ENCODE results near the gene FBLIM1. TPM values are rescaled to one million over a fixed set of nuclear protein-coding genes. Genes with fewer than 3 reads are reported as not detected.

Gene FBLIM1
- total RNA-seq, 1 donor from 2014 or later: 198 TPM

DNA sequence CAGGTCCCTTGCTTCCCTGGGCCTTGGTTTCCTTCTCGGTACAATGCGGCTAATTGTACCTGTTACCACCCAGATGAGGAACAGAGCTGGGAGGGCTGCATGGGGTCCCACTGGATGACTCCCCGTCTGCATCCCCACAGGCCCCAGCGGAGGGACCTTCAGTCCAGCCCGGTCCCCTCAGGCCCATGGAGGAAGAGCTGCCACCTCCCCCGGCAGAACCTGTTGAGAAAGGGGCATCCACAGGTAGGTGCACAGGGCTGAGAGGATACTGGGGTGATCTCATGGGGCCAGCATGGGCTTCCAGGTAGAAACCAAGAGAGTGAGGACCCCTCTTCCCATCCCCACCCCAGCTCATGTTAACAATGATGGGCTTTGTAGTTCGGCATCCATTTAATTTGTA, 9.8 kb downstream of the FBLIM1 start:
- peaks cover 48% of the 10 kb centered on the region for H3K36me3 Mint-ChIP-seq (ENCODE audit: low read depth, unreplicated experiment)
- H3K4me1 Mint-ChIP-seq (ENCODE audit: unreplicated experiment): peaks cover 12% of the 10 kb centered on the region
- no peak for DNase-seq (ENCODE audit: low spot score)
- peaks cover 10% of the 10 kb centered on the region for H3K27me3 Mint-ChIP-seq (ENCODE audit: unreplicated experiment)
- no peaks in the 10 kb centered on the region for H3K9me3 Mint-ChIP-seq (ENCODE audit: unreplicated experiment)
- H3K4me3 Mint-ChIP-seq (ENCODE audit: unreplicated experiment): no peak overlapping the region
- no peak overlapping the region for H3K27ac Mint-ChIP-seq (ENCODE audit: unreplicated experiment)
- TF ChIP-seq, protein P1, sequence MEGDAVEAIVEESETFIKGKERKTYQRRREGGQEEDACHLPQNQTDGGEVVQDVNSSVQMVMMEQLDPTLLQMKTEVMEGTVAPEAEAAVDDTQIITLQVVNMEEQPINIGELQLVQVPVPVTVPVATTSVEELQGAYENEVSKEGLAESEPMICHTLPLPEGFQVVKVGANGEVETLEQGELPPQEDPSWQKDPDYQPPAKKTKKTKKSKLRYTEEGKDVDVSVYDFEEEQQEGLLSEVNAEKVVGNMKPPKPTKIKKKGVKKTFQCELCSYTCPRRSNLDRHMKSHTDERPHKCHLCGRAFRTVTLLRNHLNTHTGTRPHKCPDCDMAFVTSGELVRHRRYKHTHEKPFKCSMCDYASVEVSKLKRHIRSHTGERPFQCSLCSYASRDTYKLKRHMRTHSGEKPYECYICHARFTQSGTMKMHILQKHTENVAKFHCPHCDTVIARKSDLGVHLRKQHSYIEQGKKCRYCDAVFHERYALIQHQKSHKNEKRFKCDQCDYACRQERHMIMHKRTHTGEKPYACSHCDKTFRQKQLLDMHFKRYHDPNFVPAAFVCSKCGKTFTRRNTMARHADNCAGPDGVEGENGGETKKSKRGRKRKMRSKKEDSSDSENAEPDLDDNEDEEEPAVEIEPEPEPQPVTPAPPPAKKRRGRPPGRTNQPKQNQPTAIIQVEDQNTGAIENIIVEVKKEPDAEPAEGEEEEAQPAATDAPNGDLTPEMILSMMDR (IDR thresholded peaks at IDR 0.05; ENCODE audit: unreplicated experiment): no peak

GRCh38 chr1:15770313-15770962, 11.8 kb downstream of the FBLIM1 start:
- TF ChIP-seq, protein P1 (IDR thresholded peaks at IDR 0.05; ENCODE audit: unreplicated experiment): no peak
- no peak for DNase-seq (ENCODE audit: low spot score)
- Mint-ChIP-seq H3K4me1 (ENCODE audit: unreplicated experiment) (peaks cover 3% of the 10 kb centered on the region), H3K36me3 (ENCODE audit: low read depth, unreplicated experiment) (peaks cover 40% of the 10 kb centered on the region), H3K4me3 (ENCODE audit: unreplicated experiment) (no peak overlapping the region), H3K27ac (ENCODE audit: unreplicated experiment) (no peak overlapping the region), H3K27me3 (ENCODE audit: unreplicated experiment) (peaks cover 3% of the 10 kb centered on the region), H3K9me3 (ENCODE audit: unreplicated experiment) (no peaks in the 10 kb centered on the region)

GRCh38 chr1:15771836-15772515, 13.4 kb downstream of the FBLIM1 start:
- no peak for DNase-seq (ENCODE audit: low spot score)
- Mint-ChIP-seq H3K4me1 (ENCODE audit: unreplicated experiment) (peaks cover 1% of the 10 kb centered on the region), H3K27ac (ENCODE audit: unreplicated experiment) (no peak overlapping the region), H3K9me3 (ENCODE audit: unreplicated experiment) (no peaks in the 10 kb centered on the region), H3K27me3 (ENCODE audit: unreplicated experiment) (peaks cover 3% of the 10 kb centered on the region), H3K4me3 (ENCODE audit: unreplicated experiment) (peak overlapping the region; percentile 63), H3K36me3 (ENCODE audit: low read depth, unreplicated experiment) (peaks cover 40% of the 10 kb centered on the region)
- TF ChIP-seq, protein P1 (IDR thresholded peaks at IDR 0.05; ENCODE audit: unreplicated experiment): no peak

GRCh38 chr1:15775706-15776105, 17.1 kb downstream of the FBLIM1 start:
- H3K9me3 Mint-ChIP-seq (ENCODE audit: unreplicated experiment): no peaks in the 10 kb centered on the region
- H3K27me3 Mint-ChIP-seq (ENCODE audit: unreplicated experiment): peaks cover 5% of the 10 kb centered on the region
- no peak overlapping the region for H3K4me3 Mint-ChIP-seq (ENCODE audit: unreplicated experiment)
- H3K4me1 Mint-ChIP-seq (ENCODE audit: unreplicated experiment): peaks cover 18% of the 10 kb centered on the region
- peaks cover 51% of the 10 kb centered on the region for H3K36me3 Mint-ChIP-seq (ENCODE audit: low read depth, unreplicated experiment)
- H3K27ac Mint-ChIP-seq (ENCODE audit: unreplicated experiment): no peak overlapping the region
- no peak for DNase-seq (ENCODE audit: low spot score)
- TF ChIP-seq, protein P1 (IDR thresholded peaks at IDR 0.05; ENCODE audit: unreplicated experiment): no peak
